ENCODE measurements around the gene RORB.

RORB gene

DNA sequence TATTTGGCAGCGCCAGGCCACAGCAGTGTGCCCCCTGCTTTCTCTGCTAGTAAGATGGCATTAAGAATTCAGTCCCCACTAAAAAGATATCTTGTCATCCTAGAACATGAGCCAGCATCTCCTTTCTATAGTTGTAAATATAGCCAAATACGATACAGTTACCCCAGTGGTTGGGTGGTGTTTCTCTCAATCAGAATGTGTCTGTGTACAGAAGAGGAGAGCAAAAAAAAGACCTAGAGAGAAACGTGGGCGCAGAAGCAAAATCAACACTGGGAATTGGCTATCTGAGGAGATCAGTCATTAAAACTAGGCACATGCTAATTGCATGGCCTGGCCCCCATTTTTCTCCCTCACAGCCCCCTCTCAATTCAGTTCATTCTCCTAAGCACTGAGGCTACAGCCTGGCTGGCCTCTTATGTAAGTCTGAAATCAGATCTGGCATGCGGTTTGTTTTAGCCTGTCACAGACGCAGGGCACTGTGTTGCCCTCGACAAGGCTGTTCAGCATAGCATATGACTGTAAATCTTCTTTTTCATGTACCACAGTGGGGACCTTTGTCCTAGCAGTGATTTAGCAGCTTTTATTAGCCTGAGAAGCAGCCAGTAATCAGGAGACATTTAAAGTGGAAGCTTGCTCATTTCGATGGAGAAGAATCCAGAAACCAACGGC is 57.8 kb downstream of the RORB start:
- TF ChIP-seq, protein P1, sequence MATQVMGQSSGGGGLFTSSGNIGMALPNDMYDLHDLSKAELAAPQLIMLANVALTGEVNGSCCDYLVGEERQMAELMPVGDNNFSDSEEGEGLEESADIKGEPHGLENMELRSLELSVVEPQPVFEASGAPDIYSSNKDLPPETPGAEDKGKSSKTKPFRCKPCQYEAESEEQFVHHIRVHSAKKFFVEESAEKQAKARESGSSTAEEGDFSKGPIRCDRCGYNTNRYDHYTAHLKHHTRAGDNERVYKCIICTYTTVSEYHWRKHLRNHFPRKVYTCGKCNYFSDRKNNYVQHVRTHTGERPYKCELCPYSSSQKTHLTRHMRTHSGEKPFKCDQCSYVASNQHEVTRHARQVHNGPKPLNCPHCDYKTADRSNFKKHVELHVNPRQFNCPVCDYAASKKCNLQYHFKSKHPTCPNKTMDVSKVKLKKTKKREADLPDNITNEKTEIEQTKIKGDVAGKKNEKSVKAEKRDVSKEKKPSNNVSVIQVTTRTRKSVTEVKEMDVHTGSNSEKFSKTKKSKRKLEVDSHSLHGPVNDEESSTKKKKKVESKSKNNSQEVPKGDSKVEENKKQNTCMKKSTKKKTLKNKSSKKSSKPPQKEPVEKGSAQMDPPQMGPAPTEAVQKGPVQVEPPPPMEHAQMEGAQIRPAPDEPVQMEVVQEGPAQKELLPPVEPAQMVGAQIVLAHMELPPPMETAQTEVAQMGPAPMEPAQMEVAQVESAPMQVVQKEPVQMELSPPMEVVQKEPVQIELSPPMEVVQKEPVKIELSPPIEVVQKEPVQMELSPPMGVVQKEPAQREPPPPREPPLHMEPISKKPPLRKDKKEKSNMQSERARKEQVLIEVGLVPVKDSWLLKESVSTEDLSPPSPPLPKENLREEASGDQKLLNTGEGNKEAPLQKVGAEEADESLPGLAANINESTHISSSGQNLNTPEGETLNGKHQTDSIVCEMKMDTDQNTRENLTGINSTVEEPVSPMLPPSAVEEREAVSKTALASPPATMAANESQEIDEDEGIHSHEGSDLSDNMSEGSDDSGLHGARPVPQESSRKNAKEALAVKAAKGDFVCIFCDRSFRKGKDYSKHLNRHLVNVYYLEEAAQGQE (IDR thresholded peaks at IDR 0.05; ENCODE audit: low read depth): no peak
- no peak for TF ChIP-seq TAF1 (IDR thresholded peaks at IDR 0.05; ENCODE audit: low read depth)

DNA sequence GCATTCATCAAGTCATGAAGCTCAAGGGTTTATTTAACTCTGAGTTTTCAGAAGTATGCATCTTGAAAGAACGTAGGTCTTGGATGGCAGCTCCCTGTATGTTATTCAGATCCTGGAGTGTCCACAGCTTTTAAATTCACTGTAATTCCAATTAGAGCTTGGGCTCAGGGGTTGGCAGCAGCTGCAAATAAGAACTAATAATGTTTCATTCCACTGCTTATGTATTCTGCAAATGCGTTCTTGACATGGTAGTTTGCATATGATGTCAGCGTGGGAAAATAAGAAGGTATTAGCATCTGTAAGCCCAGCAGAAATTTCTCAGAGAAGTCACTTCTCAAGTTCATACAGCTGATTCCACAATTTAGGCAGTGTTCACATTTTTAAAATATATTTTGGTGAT is 58.4 kb downstream of the RORB start:
- TF ChIP-seq CEBPB (IDR thresholded peaks at IDR 0.05) (no peak), FOXM1 (IDR thresholded peaks at IDR 0.05; ENCODE audit: borderline replicate concordance, low read depth) (no peak), ZBTB7A (IDR thresholded peaks at IDR 0.05; ENCODE audit: low read depth) (no peak), TCF12 (IDR thresholded peaks at IDR 0.05; ENCODE audit: low read depth) (no peak), EGR1 (IDR thresholded peaks at IDR 0.05) (no peak), TAF1 (IDR thresholded peaks at IDR 0.05; ENCODE audit: low read depth) (no peak), TEAD4 (IDR thresholded peaks at IDR 0.05) (no peak), NFIC (IDR thresholded peaks at IDR 0.05) (no peak), EP300 (IDR thresholded peaks at IDR 0.05; ENCODE audit: borderline replicate concordance) (no peak), CREB1 (IDR thresholded peaks at IDR 0.05; ENCODE audit: low read depth) (no peak), YY1 (IDR thresholded peaks at IDR 0.05; ENCODE audit: low read depth) (no peak), RAD21 (IDR thresholded peaks at IDR 0.05; ENCODE audit: low read depth) (no peak)
- TF ChIP-seq, protein P2, sequence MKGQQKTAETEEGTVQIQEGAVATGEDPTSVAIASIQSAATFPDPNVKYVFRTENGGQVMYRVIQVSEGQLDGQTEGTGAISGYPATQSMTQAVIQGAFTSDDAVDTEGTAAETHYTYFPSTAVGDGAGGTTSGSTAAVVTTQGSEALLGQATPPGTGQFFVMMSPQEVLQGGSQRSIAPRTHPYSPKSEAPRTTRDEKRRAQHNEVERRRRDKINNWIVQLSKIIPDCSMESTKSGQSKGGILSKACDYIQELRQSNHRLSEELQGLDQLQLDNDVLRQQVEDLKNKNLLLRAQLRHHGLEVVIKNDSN (IDR thresholded peaks at IDR 0.05): no peak
- TF ChIP-seq, protein P3, sequence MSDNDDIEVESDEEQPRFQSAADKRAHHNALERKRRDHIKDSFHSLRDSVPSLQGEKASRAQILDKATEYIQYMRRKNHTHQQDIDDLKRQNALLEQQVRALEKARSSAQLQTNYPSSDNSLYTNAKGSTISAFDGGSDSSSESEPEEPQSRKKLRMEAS (IDR thresholded peaks at IDR 0.05): no peak
- TF ChIP-seq, protein P1 (IDR thresholded peaks at IDR 0.05; ENCODE audit: low read depth): no peak

DNA sequence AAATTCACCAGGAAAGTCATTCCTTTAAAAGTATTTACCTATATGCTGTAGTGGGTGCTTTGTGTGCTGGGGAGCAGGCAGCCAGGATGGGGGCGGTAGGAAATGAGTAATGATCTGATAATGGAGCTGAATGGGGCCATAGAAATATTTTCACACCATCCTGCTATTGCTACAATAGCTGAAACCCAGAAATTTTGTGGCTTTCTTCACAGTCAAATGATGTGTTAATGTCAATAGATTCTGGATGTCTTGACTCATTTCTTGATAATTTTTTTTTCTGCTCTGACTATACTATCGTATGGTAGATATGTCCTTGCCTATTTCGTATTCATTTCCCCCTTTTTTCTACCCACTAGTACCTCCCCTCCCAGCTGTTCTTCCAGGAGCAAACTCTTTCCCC is 59.5 kb downstream of the RORB start:
- no peak for TF ChIP-seq FOXM1 (IDR thresholded peaks at IDR 0.05; ENCODE audit: borderline replicate concordance, low read depth)
- TF ChIP-seq EP300 (IDR thresholded peaks at IDR 0.05; ENCODE audit: borderline replicate concordance): no peak
- no peak for TF ChIP-seq TEAD4 (IDR thresholded peaks at IDR 0.05)
- no peak for TF ChIP-seq RAD21 (IDR thresholded peaks at IDR 0.05; ENCODE audit: low read depth)
- TF ChIP-seq, protein P3 (IDR thresholded peaks at IDR 0.05): no peak
- TF ChIP-seq, protein P1 (IDR thresholded peaks at IDR 0.05; ENCODE audit: low read depth): no peak
- no peak for TF ChIP-seq CREB1 (IDR thresholded peaks at IDR 0.05; ENCODE audit: low read depth)

DNA sequence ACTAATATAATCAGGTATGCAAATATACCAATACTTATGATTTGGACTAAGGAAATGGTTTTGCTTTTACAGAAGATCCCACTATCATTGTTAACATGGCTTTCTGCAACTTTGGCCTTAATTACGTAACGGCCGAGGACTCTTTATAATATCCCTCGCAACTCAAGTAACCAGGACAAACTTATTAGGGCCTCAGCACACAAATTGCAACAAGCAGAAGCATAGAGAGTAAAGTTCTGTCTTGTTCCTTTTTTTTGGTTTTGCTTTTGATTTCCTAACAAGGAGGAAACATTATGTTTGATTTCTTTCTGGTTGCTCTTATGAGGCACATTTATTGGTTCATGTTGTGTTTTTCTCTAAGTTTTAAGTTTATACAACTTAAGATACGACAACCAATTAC is 60.4 kb downstream of the RORB start:
- TF ChIP-seq TEAD4 (IDR thresholded peaks at IDR 0.05) (no peak), CREB1 (IDR thresholded peaks at IDR 0.05; ENCODE audit: low read depth) (no peak), TCF12 (IDR thresholded peaks at IDR 0.05; ENCODE audit: low read depth) (no peak), NFIC (IDR thresholded peaks at IDR 0.05) (no peak), YY1 (IDR thresholded peaks at IDR 0.05; ENCODE audit: low read depth) (no peak), EP300 (IDR thresholded peaks at IDR 0.05; ENCODE audit: borderline replicate concordance) (no peak), TAF1 (IDR thresholded peaks at IDR 0.05; ENCODE audit: low read depth) (no peak), ZBTB7A (IDR thresholded peaks at IDR 0.05; ENCODE audit: low read depth) (no peak), FOXM1 (IDR thresholded peaks at IDR 0.05; ENCODE audit: borderline replicate concordance, low read depth) (no peak), EGR1 (IDR thresholded peaks at IDR 0.05) (no peak), RAD21 (IDR thresholded peaks at IDR 0.05; ENCODE audit: low read depth) (no peak), CEBPB (IDR thresholded peaks at IDR 0.05) (no peak)
- TF ChIP-seq, protein P2 (IDR thresholded peaks at IDR 0.05): no peak
- TF ChIP-seq, protein P1 (IDR thresholded peaks at IDR 0.05; ENCODE audit: low read depth): no peak
- TF ChIP-seq, protein P3 (IDR thresholded peaks at IDR 0.05): no peak

All from Ishikawa (cell line).